ENCODE data around the gene MIPEP. TPM values are rescaled to one million over a fixed set of nuclear protein-coding genes. Genes with fewer than 3 reads are reported as not detected.
A peak's percentile ranks its signal among the peaks of the same experiment; 100 is the strongest.

MIPEP gene
- total RNA-seq, 2 experiments from 2014 or later: 3.9 to 4.8 TPM

DNA sequence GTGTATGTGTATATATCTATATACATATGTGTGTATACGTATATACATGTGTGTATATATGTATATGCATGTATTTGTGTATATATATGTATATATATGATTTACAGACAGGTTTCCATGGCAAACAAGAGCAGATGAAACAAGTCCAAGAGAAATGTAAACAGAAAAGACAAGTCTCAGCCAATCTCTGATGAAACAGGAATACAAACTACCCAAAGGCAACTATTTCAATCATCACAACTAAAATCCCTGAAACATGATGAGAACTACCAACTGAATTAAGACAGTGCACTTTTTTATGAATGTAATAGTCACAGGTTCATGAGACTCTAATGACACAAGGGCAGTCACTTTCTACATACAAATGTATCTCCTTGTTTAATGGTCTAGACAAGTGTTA is 178.8 kb downstream of the MIPEP start:
- Mint-ChIP-seq H3K36me3 (ENCODE audit: low read depth) (no peaks in the 10 kb centered on the region), H3K9me3 (peaks cover 3% of the 10 kb centered on the region), H3K4me1 (ENCODE audit: low read depth) (no peaks in the 10 kb centered on the region), H3K27ac (no peak overlapping the region), H3K4me3 (no peak overlapping the region), H3K27me3 (no peaks in the 10 kb centered on the region)
- CTCF ChIA-PET: no interaction called here
- ATAC-seq (ENCODE audit: poor library complexity) (no peak), DNase-seq (no peak)
- no peak overlapping the region for H3K4me3 ChIP-seq (ENCODE audit: low read length)
- POLR2A ChIA-PET: no interaction called here
- H3K36me3 ChIP-seq (ENCODE audit: insufficient read depth, low read length): no peaks in the 10 kb centered on the region
- no peak for TF ChIP-seq CTCF (IDR thresholded peaks at IDR 0.05)
- no peak overlapping the region for H3K27ac ChIP-seq (ENCODE audit: low read depth in 1 of 2, low read length in 2 of 2)
- no peaks in the 10 kb centered on the region for H3K4me1 ChIP-seq (ENCODE audit: insufficient read depth, low read length)
- no peaks in the 10 kb centered on the region for H3K27me3 ChIP-seq (ENCODE audit: control insufficient read depth in 1 of 2, insufficient read depth in 2 of 2, low read length in 2 of 2)
- intact Hi-C loops (cut with DNase I, micrococcal nuclease): no loop called here
- H3K9me3 ChIP-seq (ENCODE audit: control insufficient read depth in 1 of 2, insufficient read depth in 1 of 2, low read length in 2 of 2): no peaks in the 10 kb centered on the region

GRCh38 chr13:23709536-23709935 is 179.7 kb downstream of the MIPEP start:
- ChIA-PET POLR2A (no interaction called here), CTCF (no interaction called here)
- no peak for ATAC-seq (ENCODE audit: poor library complexity)
- peaks cover 3% of the 10 kb centered on the region for H3K9me3 Mint-ChIP-seq
- H3K4me1 Mint-ChIP-seq (ENCODE audit: low read depth): no peaks in the 10 kb centered on the region
- intact Hi-C loops (cut with DNase I, micrococcal nuclease): no loop called here
- Histone ChIP-seq H3K27ac (ENCODE audit: low read depth in 1 of 2, low read length in 2 of 2) (no peak overlapping the region), H3K9me3 (ENCODE audit: control insufficient read depth in 1 of 2, insufficient read depth in 1 of 2, low read length in 2 of 2) (no peaks in the 10 kb centered on the region), H3K27me3 (ENCODE audit: control insufficient read depth in 1 of 2, insufficient read depth in 2 of 2, low read length in 2 of 2) (no peaks in the 10 kb centered on the region), H3K4me3 (ENCODE audit: low read length) (no peak overlapping the region), H3K36me3 (ENCODE audit: insufficient read depth, low read length) (no peaks in the 10 kb centered on the region), H3K4me1 (ENCODE audit: insufficient read depth, low read length) (no peaks in the 10 kb centered on the region)
- H3K36me3 Mint-ChIP-seq (ENCODE audit: low read depth): no peaks in the 10 kb centered on the region
- no peaks in the 10 kb centered on the region for H3K27me3 Mint-ChIP-seq
- no peak for TF ChIP-seq CTCF (IDR thresholded peaks at IDR 0.05)
- no peak for DNase-seq
- H3K4me3 Mint-ChIP-seq: no peak overlapping the region
- H3K27ac Mint-ChIP-seq: no peak overlapping the region

DNA sequence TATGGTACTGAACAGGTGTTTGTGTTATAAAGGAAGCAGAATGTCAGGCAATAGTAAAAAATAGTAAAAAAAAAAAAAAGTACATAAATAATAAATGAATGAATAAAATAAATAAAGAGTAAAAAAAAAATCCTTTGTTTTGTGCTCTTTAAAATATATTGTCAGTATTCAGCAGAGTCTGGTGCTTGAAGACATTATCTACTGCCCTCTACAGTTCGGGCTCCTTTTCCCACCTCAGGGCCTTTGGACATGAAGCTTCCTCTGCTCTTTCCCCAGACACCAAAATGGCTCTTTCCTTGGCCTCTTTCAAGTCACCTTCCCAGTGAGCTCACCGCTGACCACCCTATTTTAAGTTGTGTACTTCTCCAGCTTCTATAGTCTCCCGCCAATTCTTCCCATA is 181.5 kb downstream of the MIPEP start:
- intact Hi-C loops (cut with DNase I, micrococcal nuclease): no loop called here
- ATAC-seq (ENCODE audit: poor library complexity): no peak
- ChIA-PET POLR2A (no interaction called here), CTCF (interaction anchor here (0.9 kb wide), 1 partner anchor 19 kb away, joined by 3 read pairs; no protein-coding TSS in a partner anchor)
- no peak for TF ChIP-seq CTCF (IDR thresholded peaks at IDR 0.05)
- H3K4me1 Mint-ChIP-seq (ENCODE audit: low read depth): no peaks in the 10 kb centered on the region
- no peak overlapping the region for H3K4me3 ChIP-seq (ENCODE audit: low read length)
- H3K36me3 Mint-ChIP-seq (ENCODE audit: low read depth): no peaks in the 10 kb centered on the region
- H3K4me1 ChIP-seq (ENCODE audit: insufficient read depth, low read length): no peaks in the 10 kb centered on the region
- no peaks in the 10 kb centered on the region for H3K27me3 Mint-ChIP-seq
- H3K36me3 ChIP-seq (ENCODE audit: insufficient read depth, low read length): no peaks in the 10 kb centered on the region
- no peaks in the 10 kb centered on the region for H3K27me3 ChIP-seq (ENCODE audit: control insufficient read depth in 1 of 2, insufficient read depth in 2 of 2, low read length in 2 of 2)
- H3K9me3 ChIP-seq (ENCODE audit: control insufficient read depth in 1 of 2, insufficient read depth in 1 of 2, low read length in 2 of 2): no peaks in the 10 kb centered on the region
- no peak overlapping the region for H3K27ac ChIP-seq (ENCODE audit: low read depth in 1 of 2, low read length in 2 of 2)
- no peak overlapping the region for H3K4me3 Mint-ChIP-seq
- peaks cover 3% of the 10 kb centered on the region for H3K9me3 Mint-ChIP-seq
- H3K27ac Mint-ChIP-seq: no peak overlapping the region
- DNase-seq: peak in 1 of 14 experiments; percentile 7
